Endodermal cell (in vitro differentiated cells): ENCODE results near the gene COG3. TPM values are rescaled to one million over a fixed set of nuclear protein-coding genes. Genes with fewer than 3 reads are reported as not detected.

Experiments used
- DNase-seq: peaks from one replicate; pipeline ENCODE4 v3.0.0-alpha.2; 2017
- H3K27ac ChIP-seq: 2 replicates; pipeline ENCODE4 v1.5.1; 2013; ENCODE audit warnings: mild to moderate bottlenecking, low read depth, low read length, moderate library complexity
- H3K27me3 ChIP-seq: 2 replicates; pipeline ENCODE4 v1.6.1; 2013; ENCODE audit warnings: mild to moderate bottlenecking, low read length, moderate library complexity; ENCODE audit not compliant: insufficient read depth, control insufficient read depth, poor library complexity, severe bottlenecking
- H3K36me3 ChIP-seq: 2 replicates; pipeline ENCODE4 v1.7.0; 2013; ENCODE audit warnings: mild to moderate bottlenecking, low read length, moderate library complexity; ENCODE audit not compliant: control insufficient read depth, insufficient read depth
- H3K4me1 ChIP-seq: one replicate; pipeline ENCODE4 v1.7.0; 2013; ENCODE audit warnings: low read length; ENCODE audit not compliant: control insufficient read depth, insufficient read depth
- H3K4me3 ChIP-seq: 2 replicates; pipeline ENCODE4 v1.5.1; 2013; ENCODE audit warnings: mild to moderate bottlenecking, low read length, moderate library complexity
- H3K9ac ChIP-seq: 2 replicates; pipeline ENCODE4 v1.6.1; 2013; ENCODE audit warnings: mild to moderate bottlenecking, low read length, moderate library complexity; ENCODE audit not compliant: poor library complexity, severe bottlenecking; ENCODE audit errors: extremely low read depth
- H3K9me3 ChIP-seq: 2 replicates; pipeline ENCODE4 v1.6.1; 2013; ENCODE audit warnings: mild to moderate bottlenecking, low read length, moderate library complexity; ENCODE audit not compliant: control insufficient read depth
- H3K27ac Mint-ChIP-seq: 2 replicates; pipeline ENCODE4 v1.8.0; 2020; ENCODE audit warnings: mixed read lengths
- H3K27me3 Mint-ChIP-seq: 2 replicates; pipeline ENCODE4 v1.8.0; 2021; ENCODE audit warnings: mild to moderate bottlenecking, mixed read lengths; ENCODE audit not compliant: insufficient read depth
- H3K36me3 Mint-ChIP-seq: 2 replicates; pipeline ENCODE4 v1.8.0; 2020; ENCODE audit warnings: low read depth, mixed read lengths
- H3K4me1 Mint-ChIP-seq: 2 replicates; pipeline ENCODE4 v1.8.0; 2020; ENCODE audit warnings: mixed read lengths
- H3K4me3 Mint-ChIP-seq: 2 replicates; pipeline ENCODE4 v1.8.0; 2020; ENCODE audit warnings: mild to moderate bottlenecking, moderate library complexity, mixed read lengths
- H3K9me3 Mint-ChIP-seq: 2 replicates; pipeline ENCODE4 v1.8.0; 2020; ENCODE audit warnings: mild to moderate bottlenecking, mixed read lengths
- CTCF ChIP-seq: fragments of 200-600 bp; sonication (generic); conservative IDR thresholded peaks from 2 replicates; pipeline ENCODE4 v1.5.0; 2021; ENCODE audit warnings: antibody characterized with exemption, mild to moderate bottlenecking
- WGBS, 2 experiments: methylation state at CpG; one replicate each; pipeline versions ENCODE4 v1.1.5 to v1.1.7; 2013; ENCODE audit warnings: missing lambda C conversion rate in 2 of 2, mixed read lengths in 1 of 2; ENCODE audit not compliant: insufficient coverage in 1 of 2, insufficient read length in 1 of 2; 5-methylcytosine and 5-hydroxymethylcytosine counted together
- total RNA-seq, 2 donors: library from RNA; stranded (reverse); fragmentation: NEBNext Ultra II Directional in 1 of 2; extraction: Animal tissue kit (Norgen Biotek cat#: 25700) in 1 of 2; gene quantifications; 2 replicates in 1 of 2; 3 replicates in 1 of 2; pipeline ENCODE4 v1.2.1, GENCODE V29; 2021

The COG3 gene
- total RNA-seq, 2 donors from 2014 or later = 21.8 to 23.8 TPM

- no peaks in the 10 kb centered on the region for H3K4me1 Mint-ChIP-seq
- H3K9me3 Mint-ChIP-seq = no peaks in the 10 kb centered on the region
- 88% methylated on average over 7 to 8 of the region's 8 CpGs for whole genome bisulfite sequencing, 2 experiments
- no peak for TF ChIP-seq CTCF
- no peak overlapping the region for H3K27ac ChIP-seq
- H3K4me3 Mint-ChIP-seq = no peak overlapping the region
- H3K9me3 ChIP-seq = no peaks in the 10 kb centered on the region
- no peak overlapping the region for H3K27ac Mint-ChIP-seq
- DNase-seq = no peak
- H3K4me1 ChIP-seq = no peaks in the 10 kb centered on the region
- H3K36me3 ChIP-seq = no peaks in the 10 kb centered on the region
- no peak overlapping the region for H3K4me3 ChIP-seq
- H3K36me3 Mint-ChIP-seq = no peaks in the 10 kb centered on the region
- H3K27me3 ChIP-seq = no peaks in the 10 kb centered on the region
- H3K9ac ChIP-seq = no peak overlapping the region
- peaks cover 6% of the 10 kb centered on the region for H3K27me3 Mint-ChIP-seq
These were observed 81.6 kb downstream of the COG3 start for GRCh38 chr13:45546410-45546765.

GRCh38 chr13:45548281-45548680 is 83.5 kb downstream of the COG3 start:
- TF ChIP-seq CTCF = no peak
- Histone ChIP-seq H3K4me3 (no peak overlapping the region), H3K36me3 (no peaks in the 10 kb centered on the region), H3K27me3 (no peaks in the 10 kb centered on the region), H3K9me3 (no peaks in the 10 kb centered on the region), H3K9ac (no peak overlapping the region), H3K27ac (no peak overlapping the region), H3K4me1 (no peaks in the 10 kb centered on the region)
- no peak overlapping the region for H3K4me3 Mint-ChIP-seq
- DNase-seq = no peak
- H3K27ac Mint-ChIP-seq = no peak overlapping the region
- H3K4me1 Mint-ChIP-seq = no peaks in the 10 kb centered on the region
- WGBS, 2 experiments = 69 to 90% methylated on average over 2 to 6 of the region's 6 CpGs
- H3K27me3 Mint-ChIP-seq = peaks cover 9% of the 10 kb centered on the region
- no peaks in the 10 kb centered on the region for H3K36me3 Mint-ChIP-seq
- H3K9me3 Mint-ChIP-seq = no peaks in the 10 kb centered on the region

- H3K27ac ChIP-seq = no peak overlapping the region
- 89 to 90% methylated on average over 3 to 4 of the region's 4 CpGs for WGBS, 2 experiments
These were observed 89.9 kb downstream of the COG3 start for GRCh38 chr13:45554604-45555109.

More at GRCh38 chr13:45554604-45555109, 89.9 kb downstream of the COG3 start:
- Mint-ChIP-seq H3K27ac (no peak overlapping the region), H3K9me3 (peaks cover 11% of the 10 kb centered on the region), H3K36me3 (no peaks in the 10 kb centered on the region), H3K4me3 (no peak overlapping the region), H3K27me3 (peaks cover 12% of the 10 kb centered on the region), H3K4me1 (no peaks in the 10 kb centered on the region)
- TF ChIP-seq CTCF = no peak
- Histone ChIP-seq H3K36me3 (no peaks in the 10 kb centered on the region), H3K9me3 (no peaks in the 10 kb centered on the region), H3K27me3 (no peaks in the 10 kb centered on the region), H3K9ac (no peak overlapping the region), H3K4me1 (no peaks in the 10 kb centered on the region), H3K4me3 (no peak overlapping the region)
- DNase-seq = no peak
